ENCODE data around the gene ZCCHC3. TPM values are rescaled to one million over a fixed set of nuclear protein-coding genes. Genes with fewer than 3 reads are reported as not detected.
"Not testable (repeated sequence)": the region's sequence is repeated elsewhere in the genome, so short reads cannot be mapped to it uniquely, and the experiment has no call there.

ZCCHC3 gene
- total RNA-seq, 1 donor from 2014 or later, result 6.2 TPM

DNA sequence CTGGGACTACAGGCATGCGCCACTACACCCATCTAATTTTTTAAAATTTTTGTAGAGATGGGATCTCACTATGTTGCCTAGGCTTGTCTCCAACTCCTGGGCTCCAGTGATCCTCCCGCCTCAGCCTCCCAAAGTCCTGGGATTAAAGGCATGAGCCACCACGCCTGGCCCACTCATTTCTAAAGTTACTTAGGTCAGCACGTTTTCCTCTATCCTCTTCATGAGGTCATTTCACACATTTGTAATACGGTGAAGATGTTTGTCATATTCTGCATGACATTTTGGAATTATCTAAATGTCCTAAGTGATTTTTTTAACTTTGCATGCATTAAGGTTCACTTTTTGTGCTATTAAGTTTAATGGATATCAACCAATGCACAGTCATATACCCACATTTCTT lies 16.0 kb downstream of the ZCCHC3 start:
- ATAC-seq, result no peak

DNA sequence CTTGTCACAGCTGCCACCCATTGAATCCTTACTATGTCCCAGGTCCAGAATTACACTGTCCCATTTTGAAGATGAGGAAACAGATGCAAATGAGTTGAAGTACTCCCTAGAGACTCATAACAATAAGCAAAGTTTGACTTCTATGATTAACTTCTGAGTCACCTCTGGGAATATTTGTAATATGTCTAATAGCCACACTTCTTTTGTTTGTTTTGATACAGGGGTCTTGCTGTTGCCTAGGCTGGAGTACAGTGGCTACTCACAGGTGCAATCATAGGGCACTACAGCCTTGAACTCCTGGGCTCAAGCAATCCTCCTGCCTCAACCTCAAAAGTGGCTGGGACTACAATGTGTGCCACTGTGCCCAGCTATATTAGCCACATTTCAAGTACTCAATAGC lies 16.6 kb downstream of the ZCCHC3 start:
- peak; percentile 43 for ATAC-seq

DNA sequence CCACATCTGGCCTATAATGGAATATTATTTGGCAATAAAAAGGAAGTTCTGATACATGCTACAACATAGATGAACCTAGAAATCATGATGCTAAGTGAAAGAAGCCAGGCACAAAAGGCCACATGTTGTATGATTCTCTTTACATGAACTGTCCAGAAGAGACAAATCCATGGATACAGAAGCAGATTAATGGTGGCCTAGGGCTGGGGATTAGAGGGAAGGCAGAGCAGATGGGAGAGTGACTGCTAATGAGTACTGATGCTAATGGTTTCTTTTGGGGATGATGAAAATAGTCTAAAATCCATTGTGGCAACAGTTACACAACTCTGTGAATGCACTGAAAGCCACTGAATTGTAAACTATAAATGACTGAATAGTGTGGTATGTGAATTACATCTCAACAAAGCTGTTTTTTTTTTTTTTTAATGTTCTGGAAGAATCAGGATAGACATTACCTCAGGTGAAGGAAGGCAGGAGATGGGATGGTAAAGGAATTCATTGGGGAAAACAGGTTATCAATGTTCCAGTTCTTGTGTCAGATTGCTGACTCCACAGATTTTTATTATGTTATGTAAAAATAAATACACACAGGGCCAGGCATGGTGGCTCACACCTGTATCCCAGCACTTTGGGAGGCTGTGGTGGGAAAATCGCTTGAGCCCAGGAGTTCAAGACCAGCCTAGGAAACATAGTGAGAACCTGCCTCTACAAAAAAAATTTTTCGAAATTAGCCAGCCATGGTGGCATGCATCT lies 19.1 kb downstream of the ZCCHC3 start:
- no peak for ATAC-seq

DNA sequence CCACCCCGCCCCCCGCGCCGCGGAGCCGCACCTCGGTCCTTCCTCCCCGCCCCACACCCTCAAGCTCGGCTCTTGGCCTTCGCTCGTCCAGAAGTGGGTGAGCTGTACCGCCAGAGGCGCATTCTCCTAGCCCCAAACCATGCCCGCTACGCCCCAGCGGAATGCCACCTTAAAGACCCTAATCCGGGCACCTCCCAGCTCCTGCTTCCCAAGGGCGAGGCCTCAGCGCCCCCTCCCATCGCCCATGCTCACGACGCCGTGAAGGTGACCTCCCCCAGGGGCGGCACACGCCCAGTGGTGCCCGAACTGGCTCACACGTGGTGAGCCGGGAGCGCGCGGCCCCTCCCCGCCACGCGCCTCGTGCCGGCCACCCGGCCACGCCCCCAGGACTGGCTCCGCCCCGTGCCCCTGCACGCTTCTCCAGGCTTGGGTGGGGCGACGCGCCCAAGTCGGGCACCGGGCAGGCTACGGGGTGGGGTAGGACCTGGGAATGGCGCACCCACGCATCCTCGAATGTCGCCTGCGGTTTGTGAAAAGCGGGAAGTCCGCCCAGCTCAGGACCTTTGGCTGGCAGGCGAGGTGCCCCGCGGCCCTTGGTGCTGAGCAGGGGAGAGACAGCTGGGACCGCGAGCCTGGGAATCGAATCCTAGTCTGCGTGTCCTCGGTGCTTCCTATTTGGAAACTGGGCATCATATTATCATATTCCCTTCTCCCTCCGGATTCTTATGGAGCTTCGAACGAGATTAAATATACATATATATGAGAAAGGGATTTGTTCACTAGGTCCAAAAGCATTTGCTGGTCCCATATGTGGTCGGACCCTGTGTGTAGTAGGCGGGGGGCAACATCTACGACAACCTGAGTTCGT lies 27.0 kb downstream of the ZCCHC3 start:
- ATAC-seq, result peak; percentile 84

DNA sequence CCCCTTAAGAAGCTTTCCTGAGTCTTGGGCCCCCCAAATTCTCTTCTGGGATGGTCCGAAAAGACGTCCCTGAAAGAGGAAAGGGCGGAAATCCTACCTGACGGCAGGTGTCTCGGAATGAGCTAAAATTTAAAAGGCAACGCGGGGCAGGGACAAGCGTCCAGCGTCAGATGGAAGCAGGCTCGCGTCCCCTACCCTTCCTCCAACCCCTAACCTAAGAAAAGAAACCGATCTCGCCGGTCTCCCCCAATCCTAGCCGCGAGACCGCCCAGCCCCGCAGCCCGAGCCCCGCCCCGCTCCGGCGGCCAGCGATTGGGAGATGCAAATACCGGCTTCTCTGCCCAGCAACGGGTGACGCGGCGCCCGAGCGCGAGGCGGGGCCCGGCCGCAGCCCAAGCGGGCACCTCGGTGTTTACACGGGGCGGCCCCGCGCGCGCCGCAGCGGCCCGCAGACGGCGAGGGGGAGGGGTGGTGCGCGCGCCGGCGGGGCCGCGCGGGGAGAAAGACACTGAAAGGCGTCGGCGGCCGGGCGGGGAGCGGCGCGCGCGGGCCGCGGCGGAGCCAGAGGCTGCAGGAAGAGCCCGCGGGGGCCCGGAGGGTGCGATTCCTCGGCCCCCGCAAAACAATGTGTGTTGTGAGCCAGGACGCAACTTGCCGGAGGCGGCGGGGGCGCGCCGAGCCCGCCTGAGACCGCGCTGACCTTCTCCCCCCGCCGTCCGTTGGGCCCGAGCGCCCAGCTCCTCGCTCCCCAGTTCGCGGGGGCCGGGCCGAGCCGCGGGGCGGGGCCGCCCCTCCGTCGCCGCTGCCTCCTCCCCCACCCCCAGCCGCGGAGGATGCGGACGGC lies 27.9 kb downstream of the ZCCHC3 start, which contains the start of gene SOX12:
Gene SOX12, plus strand, starts transcription at position 508 of the 844 bp plus-strand sequence. CDS start 373 bp downstream, outside the sequence.
- peak; percentile 78 for ATAC-seq

DNA sequence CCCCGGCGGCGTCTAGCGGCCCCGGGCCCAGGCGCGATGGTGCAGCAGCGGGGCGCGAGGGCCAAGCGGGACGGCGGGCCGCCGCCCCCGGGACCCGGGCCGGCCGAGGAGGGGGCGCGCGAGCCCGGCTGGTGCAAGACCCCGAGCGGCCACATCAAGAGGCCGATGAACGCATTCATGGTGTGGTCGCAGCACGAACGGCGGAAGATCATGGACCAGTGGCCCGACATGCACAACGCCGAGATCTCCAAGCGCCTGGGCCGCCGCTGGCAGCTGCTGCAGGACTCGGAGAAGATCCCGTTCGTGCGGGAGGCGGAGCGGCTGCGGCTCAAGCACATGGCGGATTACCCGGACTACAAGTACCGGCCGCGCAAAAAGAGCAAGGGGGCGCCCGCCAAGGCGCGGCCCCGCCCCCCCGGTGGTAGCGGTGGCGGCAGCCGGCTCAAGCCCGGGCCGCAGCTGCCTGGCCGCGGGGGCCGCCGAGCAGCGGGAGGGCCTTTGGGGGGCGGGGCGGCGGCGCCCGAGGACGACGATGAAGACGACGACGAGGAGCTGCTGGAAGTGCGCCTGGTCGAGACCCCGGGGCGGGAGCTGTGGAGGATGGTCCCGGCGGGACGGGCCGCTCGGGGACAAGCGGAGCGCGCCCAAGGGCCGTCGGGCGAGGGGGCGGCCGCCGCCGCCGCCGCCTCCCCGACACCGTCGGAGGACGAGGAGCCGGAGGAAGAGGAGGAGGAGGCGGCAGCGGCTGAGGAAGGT lies 28.7 kb downstream of the ZCCHC3 start:
- ATAC-seq, result no peak

DNA sequence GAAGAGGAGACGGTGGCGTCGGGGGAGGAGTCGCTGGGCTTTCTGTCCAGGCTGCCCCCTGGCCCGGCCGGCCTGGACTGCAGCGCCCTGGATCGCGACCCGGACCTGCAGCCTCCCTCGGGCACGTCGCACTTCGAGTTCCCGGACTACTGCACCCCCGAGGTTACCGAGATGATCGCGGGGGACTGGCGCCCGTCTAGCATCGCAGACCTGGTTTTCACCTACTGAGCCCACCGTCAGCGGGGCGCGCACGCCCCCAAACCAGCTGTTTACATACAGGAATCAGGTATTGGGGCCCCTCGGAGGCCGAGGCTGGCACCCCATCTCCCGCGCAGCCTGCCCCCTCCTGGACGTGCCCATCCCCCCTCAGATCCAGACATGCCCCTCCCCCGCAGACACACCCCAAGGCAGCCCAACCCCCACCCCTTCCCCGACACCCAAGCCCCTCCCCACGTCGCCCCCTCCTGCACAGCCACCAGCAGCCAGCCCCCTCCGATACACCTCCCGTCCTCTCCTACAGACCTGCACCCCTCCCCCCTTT lies 29.3 kb downstream of the ZCCHC3 start:
- no peak for ATAC-seq

DNA sequence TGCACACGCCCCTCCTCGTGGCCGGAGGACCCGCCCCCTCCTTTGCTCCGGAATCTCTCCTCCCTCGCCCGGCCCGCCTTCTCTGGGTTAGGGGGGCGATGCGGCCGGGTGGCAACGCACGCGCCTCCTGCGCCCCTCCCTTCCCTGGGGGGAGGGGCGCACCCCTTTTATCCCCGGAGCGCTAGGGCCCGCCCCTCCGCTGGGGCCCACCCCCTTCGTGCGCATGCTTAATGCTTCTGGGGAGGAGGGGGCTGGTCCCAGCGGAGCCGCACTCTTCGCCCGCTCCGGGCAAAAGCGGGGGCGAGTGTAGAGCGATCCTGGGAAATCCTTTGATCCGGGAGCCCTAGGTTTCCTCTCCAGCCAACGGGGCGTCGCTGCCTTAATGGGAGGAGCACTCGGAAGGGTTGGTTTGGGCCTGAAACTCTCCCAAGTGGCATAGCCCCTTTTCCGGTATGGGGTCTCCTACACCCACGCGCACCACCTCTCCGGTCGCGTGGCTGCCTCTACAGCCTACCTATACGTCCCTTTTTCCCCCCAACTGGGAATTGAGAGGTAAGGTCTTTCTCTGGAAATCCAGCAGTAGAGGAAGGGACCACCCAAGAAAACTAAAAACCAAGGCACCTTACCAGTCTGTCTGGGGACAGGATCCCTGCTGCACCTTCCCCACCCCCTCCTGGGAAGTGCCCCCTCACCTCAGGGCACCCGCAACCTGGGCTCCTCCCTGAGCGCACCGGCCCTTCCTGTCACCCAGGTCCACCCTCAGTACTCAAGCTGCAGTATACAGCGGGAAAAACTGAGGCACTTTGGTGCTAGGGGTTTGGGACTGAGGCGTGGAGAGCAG lies 30.0 kb downstream of the ZCCHC3 start:
- peak; percentile 24 for ATAC-seq

DNA sequence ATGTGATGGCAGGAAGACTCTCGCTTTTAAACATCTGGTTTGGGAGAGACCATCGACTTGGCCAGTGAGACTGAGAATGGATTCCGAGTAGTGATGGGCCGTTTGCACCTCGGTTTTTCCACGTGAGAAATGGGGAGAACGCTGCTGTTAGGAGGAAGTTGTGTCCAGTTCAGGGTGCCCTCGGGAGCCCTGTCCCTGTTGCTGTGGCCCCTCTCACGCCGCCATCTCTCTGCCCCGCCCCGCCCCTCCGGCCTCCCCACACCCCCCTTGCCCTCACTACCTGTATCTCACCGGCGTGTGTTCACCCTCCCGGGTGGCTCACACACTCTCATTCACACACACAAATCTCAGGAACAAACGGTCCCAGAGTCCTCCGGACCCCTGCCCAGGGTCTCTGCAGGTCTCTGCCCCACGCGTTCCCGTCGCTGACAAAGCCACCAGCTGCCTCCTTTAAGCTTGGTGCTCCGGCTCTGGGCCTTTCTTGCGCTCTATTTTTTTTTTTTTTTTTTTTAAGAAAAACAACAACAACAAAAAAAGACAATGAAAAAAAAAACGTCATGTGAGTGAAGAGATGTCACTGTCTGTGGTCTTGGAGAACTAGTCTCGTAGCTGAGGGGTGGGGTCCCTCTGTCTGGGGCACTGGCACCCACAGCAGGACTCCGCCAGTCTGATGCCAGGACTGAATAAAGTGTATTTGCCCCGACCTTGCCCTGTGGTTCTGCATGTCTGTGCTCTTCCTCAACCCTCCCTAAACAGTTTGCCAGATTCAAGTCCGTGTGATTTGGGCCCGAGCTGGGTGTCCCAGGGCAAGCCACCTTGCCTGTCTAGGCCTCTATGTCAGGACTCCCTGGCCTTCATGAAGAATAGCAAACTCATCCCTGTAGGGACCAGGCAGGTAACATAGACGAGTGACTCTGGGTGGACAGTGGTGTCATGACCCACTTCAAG lies 30.9 kb downstream of the ZCCHC3 start:
- ATAC-seq, result no peak

DNA sequence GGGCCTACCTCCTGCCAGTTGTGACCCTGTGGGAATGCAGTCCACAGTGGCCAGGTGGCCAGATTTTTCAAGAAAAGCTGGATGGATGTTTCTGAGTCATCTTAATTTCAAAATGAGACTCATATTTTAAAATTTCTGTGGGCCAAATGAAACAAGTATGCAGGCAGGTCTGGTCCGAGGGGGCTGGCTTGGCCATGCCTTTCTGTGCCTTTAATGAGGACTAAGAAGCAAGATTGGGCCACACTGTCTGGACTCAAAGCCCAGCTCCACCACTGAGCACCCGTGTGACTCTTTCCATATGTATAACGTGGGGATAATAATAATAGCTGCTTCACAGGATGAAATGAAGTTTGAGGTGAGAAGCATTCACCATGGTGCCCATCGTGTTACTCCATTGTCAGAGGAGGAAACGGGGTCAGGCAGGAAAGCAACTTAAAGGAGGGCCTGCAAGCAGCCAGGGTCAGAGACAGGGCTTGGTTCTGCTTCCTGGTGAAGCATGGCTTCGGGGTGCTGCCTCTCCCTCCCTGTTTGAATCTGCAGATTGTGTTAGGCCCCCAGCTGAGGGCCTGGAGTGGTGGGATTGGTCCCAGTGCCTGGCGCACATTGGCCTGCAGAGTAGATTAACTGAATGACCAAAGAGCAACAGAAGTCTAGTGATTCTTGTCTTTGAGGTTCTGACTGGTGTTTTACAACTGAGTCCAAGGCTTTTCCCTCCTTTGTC lies 31.8 kb downstream of the ZCCHC3 start:
- no peak for ATAC-seq

DNA sequence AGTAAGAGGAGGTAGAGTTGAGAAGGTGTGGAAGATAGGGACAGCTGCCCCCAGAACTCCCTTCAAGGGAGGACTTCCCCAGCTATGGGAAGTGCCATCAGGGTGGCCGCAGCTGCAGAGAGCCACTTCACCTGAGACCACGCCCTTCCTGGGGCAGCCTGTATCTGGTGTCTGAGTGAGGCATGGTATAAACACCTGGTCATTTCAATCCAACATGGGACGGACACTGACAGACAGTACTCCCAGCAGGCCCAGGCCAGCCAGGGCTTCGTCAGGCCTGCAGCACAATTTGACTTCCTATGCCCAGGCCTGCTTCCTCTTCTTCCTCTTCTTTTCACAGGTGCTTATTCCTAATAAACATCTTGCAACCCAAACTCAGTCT lies 32.5 kb downstream of the ZCCHC3 start:
- ATAC-seq, result no peak

DNA sequence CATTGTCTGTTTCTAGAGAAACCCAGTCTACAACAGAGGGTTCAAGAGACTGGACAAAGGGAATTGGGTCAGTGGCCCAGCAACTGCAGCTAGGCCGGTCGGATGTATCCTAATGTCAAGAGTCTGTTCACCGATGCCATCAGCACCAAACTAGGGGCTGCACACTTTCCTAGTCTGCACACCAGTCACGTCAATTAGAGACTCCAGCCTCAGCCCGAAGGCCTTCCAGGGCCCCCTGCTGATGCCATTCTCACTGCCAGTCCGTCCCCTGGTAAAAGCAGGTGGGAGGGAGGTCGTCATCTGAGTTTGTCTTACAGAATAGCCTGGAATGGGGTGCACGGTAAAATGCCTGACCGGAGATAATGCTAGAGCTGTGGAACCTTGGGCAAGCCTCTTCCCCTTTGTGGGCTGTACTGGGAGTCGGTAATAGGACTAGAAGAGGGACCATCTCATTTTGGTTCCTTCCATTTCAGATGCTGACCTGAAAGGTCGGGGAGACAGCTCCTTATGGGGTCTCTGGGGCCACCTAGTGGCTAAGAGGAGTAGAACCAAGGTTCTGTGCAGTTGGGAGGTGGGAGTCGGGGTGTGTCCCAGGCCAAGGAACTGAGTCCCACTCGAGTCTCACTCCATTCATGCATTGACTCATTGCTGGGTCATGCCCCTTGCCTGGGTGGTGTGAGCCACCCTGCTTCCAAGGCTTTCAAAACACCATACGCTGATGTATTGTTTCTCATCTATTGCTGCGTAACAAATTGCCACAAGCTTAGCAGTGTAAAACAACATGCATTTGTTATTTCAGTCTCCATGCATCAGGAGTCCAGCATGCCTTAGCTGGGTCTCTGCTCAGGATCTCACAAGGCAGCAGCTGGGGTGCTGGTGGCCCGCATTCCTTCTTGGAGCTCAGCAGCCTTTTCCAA lies 33.1 kb downstream of the ZCCHC3 start:
- ATAC-seq, result peak; percentile 40

DNA sequence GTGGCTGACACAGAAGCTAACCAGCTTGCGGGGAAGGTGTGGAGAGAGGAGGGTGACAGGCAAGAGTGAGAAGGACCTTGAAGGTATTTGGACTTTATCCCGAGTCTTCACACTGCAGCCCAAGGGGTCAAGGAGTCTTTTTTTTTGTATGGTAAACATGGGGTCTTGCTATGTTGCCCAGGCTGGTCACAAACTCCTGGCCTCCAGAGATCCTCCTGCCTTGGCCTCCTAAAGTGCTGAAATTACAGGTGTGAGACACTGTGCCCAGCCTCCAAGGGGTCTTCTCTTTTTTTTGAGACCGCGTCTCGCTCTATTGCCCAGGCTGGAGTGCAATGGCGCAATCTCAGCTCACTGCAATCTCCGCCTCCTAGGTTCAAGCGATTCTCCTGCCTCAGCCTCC lies 37.2 kb downstream of the ZCCHC3 start:
- ATAC-seq, result no peak

DNA sequence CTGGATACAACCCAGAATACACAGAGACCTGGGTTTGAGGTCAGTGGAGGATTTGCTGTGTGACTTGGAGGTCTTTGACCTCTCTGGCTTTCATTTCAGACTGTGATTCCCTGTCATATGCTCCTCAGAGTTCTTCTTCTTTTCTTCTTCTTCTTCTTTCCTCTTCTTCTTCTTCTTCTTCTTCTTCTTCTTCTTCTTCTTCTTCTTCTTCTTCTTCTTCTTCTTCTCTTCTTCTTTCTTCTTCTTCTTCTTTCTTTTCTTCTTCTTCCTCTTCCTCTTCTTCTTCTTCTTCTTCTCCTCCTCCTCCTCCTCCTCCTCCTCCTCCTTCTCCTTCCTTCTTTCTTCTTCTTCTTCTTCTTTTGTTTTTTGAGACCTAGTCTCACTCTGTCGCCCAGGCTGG lies 38.7 kb downstream of the ZCCHC3 start:
- not testable (repeated sequence) for ATAC-seq

DNA sequence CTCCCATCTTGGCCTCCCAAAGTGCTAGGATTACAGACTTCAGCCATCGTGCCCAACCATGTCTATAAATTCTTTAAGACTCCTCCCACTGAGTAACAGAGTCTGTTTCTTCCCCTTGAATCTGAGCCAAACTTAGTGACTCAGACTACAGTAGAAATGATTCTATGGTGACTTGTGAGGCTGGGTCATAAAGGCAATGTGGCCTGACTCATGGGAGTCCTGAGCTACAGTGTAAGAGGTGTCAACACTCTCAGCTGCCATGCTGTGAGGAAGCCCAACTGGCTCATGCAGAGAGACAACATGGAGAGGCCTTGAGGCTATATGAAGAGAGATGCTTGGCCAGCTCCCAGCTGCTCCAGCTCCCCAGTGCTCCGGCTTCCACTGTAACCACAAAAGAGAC lies 44.3 kb downstream of the ZCCHC3 start:
- ATAC-seq, result peak; percentile 86

DNA sequence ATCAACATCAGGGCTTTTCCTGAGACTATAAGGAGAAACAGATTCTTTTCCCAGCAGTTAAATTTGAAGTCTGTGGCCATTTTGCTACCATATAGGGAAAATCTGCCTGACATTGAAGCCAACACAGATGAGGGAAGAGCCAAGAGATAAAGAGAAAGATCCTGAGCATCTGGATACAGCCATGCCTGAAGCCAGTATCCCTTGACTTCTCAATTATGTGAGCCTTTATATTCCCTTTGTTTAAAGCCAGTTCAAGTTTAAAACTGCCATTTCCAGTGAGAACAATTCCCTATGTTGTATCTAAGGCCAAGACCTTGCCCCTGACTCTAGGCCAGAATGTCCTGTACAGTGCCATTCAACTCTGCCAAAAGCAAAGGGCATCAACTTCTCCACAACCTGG lies 45.7 kb downstream of the ZCCHC3 start:
- no peak for ATAC-seq

DNA sequence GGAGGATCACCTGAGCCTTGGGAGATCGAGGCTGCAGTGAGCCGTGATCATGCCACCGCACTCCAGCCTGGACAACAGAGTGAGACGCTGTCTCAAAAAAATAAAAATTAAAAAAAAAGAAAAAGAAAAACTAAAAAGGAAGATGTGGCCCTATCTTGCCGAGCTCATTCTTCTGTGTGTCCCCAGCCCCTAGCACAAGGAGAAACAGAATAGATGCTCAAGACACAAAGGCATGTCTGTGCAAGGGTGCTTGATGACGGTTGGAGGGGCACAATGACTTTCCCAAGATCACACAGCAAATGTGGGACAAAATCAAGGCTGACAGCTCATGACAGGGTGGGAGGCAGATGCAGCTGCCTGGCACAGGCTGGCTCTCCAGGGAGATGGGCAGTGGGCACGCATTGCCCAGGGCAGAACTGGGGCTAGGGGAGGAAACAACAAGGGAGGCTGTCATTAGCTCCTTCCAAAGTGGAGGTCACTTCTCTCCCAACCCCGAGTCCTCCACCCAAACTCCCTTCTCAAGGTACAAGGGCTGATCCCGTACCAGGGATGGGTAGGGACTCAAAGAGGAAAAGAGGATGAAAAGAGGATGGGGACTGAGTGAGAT lies 48.8 kb downstream of the ZCCHC3 start:
- ATAC-seq, result no peak

Data from esophagus mucosa (tissue), 1 donor.